Measurements from ENCODE around the gene C6orf118. TPM values are rescaled to one million over a fixed set of nuclear protein-coding genes. Genes with fewer than 3 reads are reported as not detected.
A peak's percentile ranks its signal among the peaks of the same experiment; 100 is the strongest.

The C6orf118 gene
- total and polyA plus RNA-seq, 2 of the 13 experiments (the other 11 are each of a cell fraction or from before 2014, with no cell fraction given), result not detected

DNA sequence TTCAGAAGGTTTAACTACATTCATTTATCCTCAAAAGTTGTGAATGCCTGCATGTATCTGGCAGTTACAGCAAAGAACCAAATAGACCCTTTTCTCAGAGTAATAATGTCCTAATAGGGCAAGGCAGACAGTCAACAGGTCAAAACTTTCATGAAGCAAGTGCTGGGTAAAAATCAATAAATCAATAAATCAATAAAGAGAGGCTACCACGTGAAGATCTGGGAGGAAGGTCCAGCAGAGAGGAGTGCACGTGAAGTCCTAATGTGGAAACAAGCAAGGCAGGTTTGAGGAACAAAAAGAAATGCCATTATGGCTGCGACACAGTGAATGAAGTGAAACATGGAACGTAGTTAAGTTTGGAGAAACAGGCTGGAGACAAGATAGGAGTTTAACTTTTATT is 36.3 kb upstream of the C6orf118 start:
- Histone ChIP-seq H3K27me3 (ENCODE audit: control insufficient read depth in 1 of 2, insufficient read depth in 2 of 2, low read length in 2 of 2) (no peaks in the 10 kb centered on the region), H3K27ac (ENCODE audit: extremely low read length, insufficient read depth, low read length) (no peak overlapping the region), H3K4me2 (ENCODE audit: low read depth, low read length) (no peak overlapping the region), H3K4me3 (replicated peaks in 1 of 3; ENCODE audit: insufficient read depth in 1 of 3, low read depth in 2 of 3, low read length in 3 of 3) (no peak overlapping the region), H3K9me3 (ENCODE audit: low read length) (peaks cover 76% of the 10 kb centered on the region), H2AFZ (ENCODE audit: low read length) (no peak overlapping the region), H4K20me1 (ENCODE audit: insufficient read depth, low read length) (no peaks in the 10 kb centered on the region), H3K79me2 (ENCODE audit: insufficient read depth, low read length) (no peaks in the 10 kb centered on the region), H3K4me1 (ENCODE audit: insufficient read depth, low read length) (no peaks in the 10 kb centered on the region), H3K9ac (ENCODE audit: insufficient read depth, low read depth, low read length) (no peak overlapping the region), H3K36me3 (replicated peaks in 1 of 2; ENCODE audit: control insufficient read depth in 1 of 2, insufficient read depth in 2 of 2, low read length in 2 of 2) (no peaks in the 10 kb centered on the region)
- no TSS peak for BruUV-seq (replicated peaks)
- in situ Hi-C loops (cut with HindIII; ENCODE audit: extremely low pct_ligation_motif_present, low pct_unique_long_range_greater_than_20kb), result no loop called here
- DNase-seq (ENCODE audit: low spot score) (no peak), ATAC-seq (no peak), FAIRE-seq (no peak)
- WGBS (ENCODE audit: low lambda C conversion rate), result 17% methylated on average over 4 of the region's 4 CpGs
- CTCF ChIA-PET (ENCODE audit: low intra/inter-chr PET ratio, low total read pairs), result no interaction called here
- TF ChIP-seq SCMH1 (CRISPR knock-in tag; IDR thresholded peaks at IDR 0.05; ENCODE audit: borderline replicate concordance) (no peak), ONECUT2 (CRISPR knock-in tag; IDR thresholded peaks at IDR 0.05) (peak; percentile 71; the same call in 1 of the 2 replicates), ZNF75D (CRISPR knock-in tag; IDR thresholded peaks at IDR 0.05; ENCODE audit: borderline replicate concordance) (no peak), NCOA5 (CRISPR knock-in tag; IDR thresholded peaks at IDR 0.05) (no peak), TBX3 (IDR thresholded peaks at IDR 0.05; ENCODE audit: borderline replicate concordance) (no peak), KAT2B (IDR thresholded peaks at IDR 0.05; ENCODE audit: borderline replicate concordance, low read depth, low read length) (peak; percentile 94), ZNF431 (CRISPR knock-in tag; IDR thresholded peaks at IDR 0.05; ENCODE audit: borderline replicate concordance, low read depth) (no peak), ARHGAP35 (CRISPR knock-in tag; IDR thresholded peaks at IDR 0.05; ENCODE audit: borderline replicate concordance) (no peak), ZNF605 (CRISPR knock-in tag; IDR thresholded peaks at IDR 0.05) (no peak), ZNF772 (CRISPR knock-in tag; IDR thresholded peaks at IDR 0.05) (no peak), ZNF652 (CRISPR knock-in tag; IDR thresholded peaks at IDR 0.05; ENCODE audit: borderline replicate concordance, low read depth) (no peak), ISL2 (CRISPR knock-in tag; IDR thresholded peaks at IDR 0.05) (no peak), HOXA9 (CRISPR knock-in tag; IDR thresholded peaks at IDR 0.05; ENCODE audit: borderline replicate concordance) (no peak), ZNF292 (CRISPR knock-in tag; IDR thresholded peaks at IDR 0.05; ENCODE audit: borderline replicate concordance, low read depth) (no peak), XRCC5 (optimal IDR thresholded peaks at IDR 0.05; ENCODE audit: low read length) (no peak)
- TF ChIP-seq, protein P1, sequence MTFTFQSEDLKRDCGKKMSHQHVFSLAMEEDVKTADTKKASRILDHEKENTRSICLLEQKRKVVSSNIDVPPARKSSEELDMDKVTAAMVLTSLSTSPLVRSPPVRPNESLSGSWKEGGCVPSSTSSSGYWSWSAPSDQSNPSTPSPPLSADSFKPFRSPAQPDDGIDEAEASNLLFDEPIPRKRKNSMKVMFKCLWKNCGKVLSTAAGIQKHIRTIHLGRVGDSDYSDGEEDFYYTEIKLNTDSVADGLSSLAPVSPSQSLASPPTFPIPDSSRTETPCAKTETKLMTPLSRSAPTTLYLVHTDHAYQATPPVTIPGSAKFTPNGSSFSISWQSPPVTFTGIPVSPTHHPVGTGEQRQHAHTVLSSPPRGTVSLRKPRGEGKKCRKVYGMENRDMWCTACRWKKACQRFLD (CRISPR knock-in tag; IDR thresholded peaks at IDR 0.05; ENCODE audit: borderline replicate concordance), result no peak
- intact Hi-C loops (cut with micrococcal nuclease; ENCODE audit: unreplicated experiment), result no loop called here
- POLR2A ChIA-PET, result no interaction called here
